Upper lobe of right lung (tissue), 1 donor: Measurements from ENCODE around the gene CLEC16A. TPM values are rescaled to one million over a fixed set of nuclear protein-coding genes. Genes with fewer than 3 reads are reported as not detected.

Source experiments
- ATAC-seq: fragments of 200-7000 bp; cut with Tn5 transposase; one replicate; pipeline ENCODE4 v1.9.1; 2020; ENCODE audit warnings: mild to moderate bottlenecking, moderate library complexity
- DNase-seq: peaks from one replicate; pipeline ENCODE4 v3.0.0-alpha.2; 2020
- H3K27ac ChIP-seq: fragments of 200-600 bp; one replicate; pipeline ENCODE4 v1.8.0; 2022
- H3K27me3 ChIP-seq: fragments of 200-600 bp; one replicate; pipeline ENCODE4 v1.8.0; 2022; ENCODE audit warnings: mild to moderate bottlenecking
- H3K36me3 ChIP-seq: fragments of 200-600 bp; one replicate; pipeline ENCODE4 v1.8.0; 2022
- H3K4me1 ChIP-seq: fragments of 200-600 bp; one replicate; pipeline ENCODE4 v1.8.0; 2022
- H3K4me3 ChIP-seq: fragments of 200-600 bp; one replicate; pipeline ENCODE4 v1.8.0; 2022; ENCODE audit warnings: mild to moderate bottlenecking
- H3K9me3 ChIP-seq: fragments of 200-600 bp; one replicate; pipeline ENCODE4 v1.8.0; 2022
- intact Hi-C: fragments of 100-400 bp; cut with DNase I; formaldehyde crosslinking; loops from one replicate; pipeline ENCODE4 v1.11.0; 2022
- total RNA-seq: library from RNA; stranded (reverse); fragmentation: NEBNext Ultra II Directional; extraction: Animal tissue kit (Norgen Biotek cat#: 25700); gene quantifications from one replicate; pipeline ENCODE4 v1.2.1, GENCODE V29; 2021
- TF ChIP-seq, protein P1 (sequence below): fragments of 200-600 bp; IDR thresholded peaks from one replicate; pipeline ENCODE4 v1.8.0; 2022; ENCODE audit warnings: antibody characterized with exemption
- donor health status: DM: no; HTN: yes; CAD: no; lungs with severe emphysema.

CLEC16A gene
- total RNA-seq, 1 donor from 2014 or later = 36.9 TPM

DNA sequence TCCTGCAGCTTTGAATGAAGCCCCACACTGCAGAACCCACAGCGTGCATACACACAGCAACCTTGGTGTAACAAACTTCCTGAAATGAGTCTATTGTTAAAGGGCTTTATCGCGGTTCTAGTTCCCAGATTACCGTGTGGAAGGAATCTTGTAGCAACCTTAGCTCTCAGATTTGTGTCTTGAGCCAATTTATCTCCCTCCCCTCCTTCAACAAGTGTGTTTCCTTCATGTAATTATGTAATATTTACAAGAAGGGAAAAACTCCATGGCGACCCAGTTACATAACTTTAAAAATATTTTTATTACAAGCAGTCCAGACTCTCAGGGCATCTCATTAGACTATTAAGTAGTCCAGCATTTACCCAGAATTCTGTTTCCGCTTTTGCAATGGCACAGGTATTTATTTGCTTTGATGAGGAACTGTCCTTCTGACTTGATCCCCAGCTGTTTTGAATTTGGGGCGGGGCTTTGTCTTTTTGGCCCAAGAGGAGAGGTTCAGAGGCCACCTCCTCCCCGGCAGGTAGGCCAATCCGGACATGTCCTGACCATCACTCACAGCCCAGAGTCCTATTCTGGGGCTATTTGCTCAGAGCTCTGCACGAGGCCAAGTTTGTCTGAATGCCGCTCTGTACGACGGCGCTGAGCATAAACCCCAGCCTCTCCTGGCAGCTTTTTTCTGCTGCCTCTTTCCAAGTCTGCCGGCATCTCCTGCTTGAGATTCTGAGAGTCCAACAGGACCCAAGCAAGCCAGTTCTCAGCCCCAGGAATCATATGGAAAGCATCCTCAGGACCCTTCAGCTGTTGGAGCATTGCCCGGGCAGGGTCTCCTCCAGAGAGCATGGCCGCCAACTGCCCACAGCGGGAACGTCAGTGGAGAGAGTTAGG, 35.6 kb downstream of the CLEC16A start:
- no peaks in the 10 kb centered on the region for H3K27me3 ChIP-seq
- no peak overlapping the region for H3K4me3 ChIP-seq
- no peak for DNase-seq
- H3K9me3 ChIP-seq = no peaks in the 10 kb centered on the region
- peaks cover 17% of the 10 kb centered on the region for H3K4me1 ChIP-seq
- peak; percentile 81 for ATAC-seq
- intact Hi-C loops = no loop called here
- TF ChIP-seq, protein P1, sequence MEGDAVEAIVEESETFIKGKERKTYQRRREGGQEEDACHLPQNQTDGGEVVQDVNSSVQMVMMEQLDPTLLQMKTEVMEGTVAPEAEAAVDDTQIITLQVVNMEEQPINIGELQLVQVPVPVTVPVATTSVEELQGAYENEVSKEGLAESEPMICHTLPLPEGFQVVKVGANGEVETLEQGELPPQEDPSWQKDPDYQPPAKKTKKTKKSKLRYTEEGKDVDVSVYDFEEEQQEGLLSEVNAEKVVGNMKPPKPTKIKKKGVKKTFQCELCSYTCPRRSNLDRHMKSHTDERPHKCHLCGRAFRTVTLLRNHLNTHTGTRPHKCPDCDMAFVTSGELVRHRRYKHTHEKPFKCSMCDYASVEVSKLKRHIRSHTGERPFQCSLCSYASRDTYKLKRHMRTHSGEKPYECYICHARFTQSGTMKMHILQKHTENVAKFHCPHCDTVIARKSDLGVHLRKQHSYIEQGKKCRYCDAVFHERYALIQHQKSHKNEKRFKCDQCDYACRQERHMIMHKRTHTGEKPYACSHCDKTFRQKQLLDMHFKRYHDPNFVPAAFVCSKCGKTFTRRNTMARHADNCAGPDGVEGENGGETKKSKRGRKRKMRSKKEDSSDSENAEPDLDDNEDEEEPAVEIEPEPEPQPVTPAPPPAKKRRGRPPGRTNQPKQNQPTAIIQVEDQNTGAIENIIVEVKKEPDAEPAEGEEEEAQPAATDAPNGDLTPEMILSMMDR = no peak
- peaks cover 42% of the 10 kb centered on the region for H3K36me3 ChIP-seq
- peak overlapping the region; percentile 79 for H3K27ac ChIP-seq

DNA sequence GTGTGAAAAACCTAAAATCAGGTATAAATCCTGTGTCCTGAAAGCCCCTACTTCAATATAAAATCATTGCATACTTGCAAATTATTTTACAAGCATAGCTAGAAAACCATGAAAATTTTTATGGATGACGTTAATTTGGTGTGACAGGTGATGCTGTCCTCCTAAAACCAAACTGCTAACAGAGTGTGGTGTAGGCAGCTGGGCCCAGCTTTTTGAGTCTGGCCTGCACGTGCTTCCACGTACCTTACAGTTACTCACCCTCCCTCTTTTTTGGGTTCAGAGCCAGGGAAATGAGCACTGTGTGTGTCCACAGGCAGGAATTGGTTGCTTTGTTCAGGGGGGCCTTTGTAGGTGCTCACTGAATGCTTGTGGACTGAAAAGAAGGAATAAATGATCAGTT, 36.4 kb downstream of the CLEC16A start:
- Histone ChIP-seq H3K36me3 (peaks cover 41% of the 10 kb centered on the region), H3K4me3 (no peak overlapping the region), H3K4me1 (peaks cover 17% of the 10 kb centered on the region), H3K27me3 (no peaks in the 10 kb centered on the region), H3K9me3 (no peaks in the 10 kb centered on the region), H3K27ac (peak overlapping the region; percentile 79)
- TF ChIP-seq, protein P1 = no peak
- ATAC-seq (no peak), DNase-seq (no peak)
- intact Hi-C loops = no loop called here

DNA sequence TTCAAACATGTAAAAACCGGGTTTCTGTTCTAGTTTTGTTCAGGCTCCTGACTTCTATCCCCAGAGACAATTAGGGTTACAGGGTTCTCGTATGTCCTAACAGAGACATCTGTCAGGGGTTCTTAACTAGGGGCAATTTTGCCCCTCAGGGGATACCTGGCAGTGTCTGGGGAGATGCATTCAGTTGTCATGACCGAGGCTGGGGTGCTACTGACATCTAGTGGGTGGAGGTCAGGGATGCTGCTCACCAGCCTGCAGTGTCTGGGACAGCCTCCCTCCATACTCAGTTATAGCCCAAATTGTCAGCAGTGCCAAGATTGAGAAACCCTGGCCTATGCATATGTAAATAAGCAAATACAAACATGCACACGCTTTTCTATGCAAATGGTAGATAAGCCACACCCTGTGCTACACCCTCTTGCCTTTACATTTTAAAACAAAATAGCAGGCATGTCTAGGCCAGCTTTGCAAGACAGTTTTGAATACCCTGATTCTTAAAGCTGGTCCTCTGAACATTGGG, 37.4 kb downstream of the CLEC16A start:
- peaks cover 39% of the 10 kb centered on the region for H3K36me3 ChIP-seq
- no peak for DNase-seq
- peaks cover 17% of the 10 kb centered on the region for H3K4me1 ChIP-seq
- H3K27me3 ChIP-seq = no peaks in the 10 kb centered on the region
- peak; percentile 35 for ATAC-seq
- no peak overlapping the region for H3K27ac ChIP-seq
- TF ChIP-seq, protein P1 = peak; percentile 27
- no peaks in the 10 kb centered on the region for H3K9me3 ChIP-seq
- H3K4me3 ChIP-seq = no peak overlapping the region
- intact Hi-C loops = no loop called here

DNA sequence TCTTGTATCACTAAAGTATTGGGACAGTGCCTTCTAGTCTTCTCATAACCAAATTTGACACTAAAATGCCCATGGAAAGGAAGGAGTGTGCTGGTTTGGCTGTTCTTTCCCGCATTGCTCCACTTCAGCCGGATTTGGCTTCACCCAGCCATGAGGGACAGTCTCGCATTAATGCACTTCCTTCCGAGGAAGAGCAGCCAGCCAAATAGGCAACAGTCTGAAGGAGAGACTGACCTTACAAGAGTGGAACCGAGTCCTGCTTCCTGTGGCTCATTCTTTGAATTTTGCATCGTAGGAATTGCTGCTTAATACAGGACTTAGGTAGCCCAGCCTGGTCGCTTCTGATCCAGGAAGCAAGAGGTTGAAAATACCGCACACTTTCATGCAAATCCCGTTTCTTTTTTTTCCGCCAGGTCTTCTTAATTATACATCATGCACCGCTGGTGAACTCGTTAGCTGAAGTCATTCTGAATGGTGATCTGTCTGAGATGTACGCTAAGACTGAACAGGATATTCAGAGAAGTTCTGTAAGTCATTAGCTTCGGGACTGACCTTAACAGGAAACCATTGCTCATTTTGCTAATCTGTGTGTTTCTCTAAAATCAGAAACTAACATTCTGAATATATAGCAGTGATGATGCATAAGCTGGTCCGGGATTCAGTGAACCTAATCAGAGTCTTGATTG, 38.2 kb downstream of the CLEC16A start:
- no peak for DNase-seq
- no peaks in the 10 kb centered on the region for H3K27me3 ChIP-seq
- H3K36me3 ChIP-seq = peaks cover 45% of the 10 kb centered on the region
- H3K4me1 ChIP-seq = peaks cover 17% of the 10 kb centered on the region
- no peak for ATAC-seq
- no peak overlapping the region for H3K4me3 ChIP-seq
- H3K9me3 ChIP-seq = no peaks in the 10 kb centered on the region
- H3K27ac ChIP-seq = no peak overlapping the region
- TF ChIP-seq, protein P1 = no peak
- intact Hi-C loops = no loop called here

DNA sequence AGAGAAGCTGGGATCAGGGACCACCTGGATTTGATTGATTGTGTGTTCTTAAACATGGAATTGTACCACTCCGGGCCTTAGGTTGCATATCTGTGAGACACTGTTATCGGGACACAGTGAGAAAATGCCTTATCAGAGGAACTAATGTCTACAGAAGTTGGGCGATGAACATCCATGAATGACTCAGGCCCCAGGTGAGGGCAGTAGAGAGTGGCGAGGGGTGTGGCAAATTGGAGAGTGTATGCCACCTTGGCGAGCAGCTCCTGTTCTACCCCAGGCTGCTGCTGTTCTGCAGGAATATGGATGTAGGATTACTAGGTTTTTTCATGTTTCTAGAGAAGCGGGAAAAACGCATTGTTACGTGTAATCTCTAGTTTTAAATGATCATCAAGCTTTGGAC, 38.8 kb downstream of the CLEC16A start:
- intact Hi-C loops = no loop called here
- Histone ChIP-seq H3K4me1 (peaks cover 17% of the 10 kb centered on the region), H3K27ac (no peak overlapping the region), H3K36me3 (peaks cover 40% of the 10 kb centered on the region), H3K9me3 (no peaks in the 10 kb centered on the region), H3K27me3 (no peaks in the 10 kb centered on the region), H3K4me3 (no peak overlapping the region)
- TF ChIP-seq, protein P1 = no peak
- ATAC-seq (no peak), DNase-seq (no peak)
